ENCODE results near the gene PDZK1IP1.
"Not testable (repeated sequence)": the region's sequence is repeated elsewhere in the genome, so short reads cannot be mapped to it uniquely, and the experiment has no call there.

The PDZK1IP1 gene

GRCh38 chr1:47181095-47181954 is 8.5 kb downstream of the PDZK1IP1 start:
- no peak for DNase-seq (ENCODE audit: low read depth)

GRCh38 chr1:47180603-47181094 is 9.2 kb downstream of the PDZK1IP1 start:
- DNase-seq (ENCODE audit: low read depth) = no peak

DNA sequence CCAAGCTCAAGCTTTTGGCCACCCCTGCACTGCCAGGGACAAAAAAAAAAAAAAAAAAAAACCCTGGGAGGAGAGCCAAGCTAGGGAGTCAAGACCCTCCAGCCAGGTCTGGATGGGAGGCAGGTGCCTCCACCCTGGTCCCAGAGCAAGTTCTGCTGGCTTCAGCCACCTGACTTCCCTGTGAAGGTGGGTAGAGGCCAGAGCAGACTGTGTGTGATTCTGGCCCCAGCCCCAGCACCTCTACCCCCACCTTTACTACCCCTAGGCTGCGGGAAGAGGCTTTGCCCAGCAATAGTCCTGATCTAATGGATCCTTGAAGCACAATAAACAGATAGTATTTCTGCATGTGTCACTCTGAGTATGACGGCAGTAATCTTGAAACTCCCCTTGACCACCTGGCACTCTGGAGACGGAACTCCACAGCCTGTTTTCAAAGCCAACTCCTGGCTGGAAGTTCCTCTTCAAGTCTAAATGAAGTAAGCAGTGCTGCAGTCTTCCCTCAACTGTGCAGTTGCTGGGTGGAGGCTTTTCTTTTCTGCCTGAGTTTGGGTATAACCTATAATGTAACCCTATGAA is 9.8 kb downstream of the PDZK1IP1 start:
- no peak for DNase-seq (ENCODE audit: low read depth)

DNA sequence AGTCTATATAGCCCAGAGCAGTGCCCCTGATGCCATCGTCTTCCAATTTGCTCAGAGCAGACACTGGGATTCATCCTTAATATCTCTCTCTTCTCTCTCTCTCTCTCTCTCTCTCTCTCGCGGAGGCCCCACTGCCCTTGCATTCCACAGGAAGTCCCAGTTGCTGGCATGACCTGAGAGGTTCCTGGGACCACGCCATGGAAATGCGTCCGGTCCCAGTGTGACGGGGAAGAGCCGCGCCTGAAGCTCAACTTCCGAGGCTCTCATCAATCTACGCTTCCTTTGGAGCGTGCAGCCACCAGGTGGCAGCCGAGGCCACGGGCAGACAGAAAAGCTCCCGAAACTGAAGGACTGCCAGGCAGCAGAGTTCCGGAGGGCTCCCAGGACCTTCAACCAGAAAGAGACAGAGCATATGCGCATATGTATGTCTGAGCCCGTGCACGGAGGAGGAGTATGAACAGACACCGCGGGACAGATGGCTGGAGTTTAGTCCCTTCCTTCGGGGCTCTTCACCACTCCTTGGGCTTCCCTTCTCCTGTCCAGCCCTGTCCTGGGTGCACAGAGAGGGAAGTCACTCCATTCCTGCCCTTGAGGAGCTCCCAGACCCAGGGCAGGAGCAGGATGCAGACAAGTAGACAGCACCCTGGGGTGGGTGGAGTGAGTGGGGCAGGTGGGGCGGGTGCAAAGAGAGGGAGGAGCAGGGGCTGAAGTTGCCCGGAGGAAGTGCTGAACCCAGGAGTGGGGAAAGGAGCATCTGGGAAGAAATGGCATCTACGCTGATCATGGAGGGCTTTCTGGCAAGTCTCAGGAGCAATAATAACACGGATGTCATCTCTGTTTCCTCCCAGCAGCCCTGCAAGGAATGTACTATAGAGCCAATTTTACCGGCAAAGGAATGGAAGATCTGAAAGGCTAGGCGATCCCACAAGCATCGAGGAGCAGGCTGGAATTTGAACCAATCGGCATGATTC is 10.5 kb downstream of the PDZK1IP1 start:
- DNase-seq (ENCODE audit: low read depth) = peak; percentile 89

DNA sequence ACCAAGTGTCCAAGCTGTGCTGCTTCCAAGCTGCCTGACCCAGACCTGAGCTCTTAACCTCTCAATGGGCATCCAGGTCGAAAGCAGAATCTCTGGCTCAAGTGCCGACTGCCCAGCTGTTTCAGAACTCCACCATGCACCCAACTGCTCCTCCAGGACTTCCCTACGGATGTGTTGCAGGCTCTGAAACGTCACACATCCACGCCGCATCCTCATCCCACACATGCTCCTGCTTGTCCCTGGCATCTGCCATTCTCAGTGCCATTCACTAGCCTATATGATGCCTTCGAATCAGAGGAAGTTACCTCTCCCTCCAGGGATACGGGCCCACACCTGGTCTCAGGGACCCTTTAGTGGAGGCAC is 11.2 kb downstream of the PDZK1IP1 start:
- DNase-seq (ENCODE audit: low read depth) = no peak

- DNase-seq (ENCODE audit: low read depth) = no peak
Observed at GRCh38 chr1:47178020-47178419, 11.8 kb downstream of the PDZK1IP1 start.

GRCh38 chr1:47175227-47175934 is 14.5 kb downstream of the PDZK1IP1 start:
- peak; percentile 33 for DNase-seq (ENCODE audit: low read depth)

DNA sequence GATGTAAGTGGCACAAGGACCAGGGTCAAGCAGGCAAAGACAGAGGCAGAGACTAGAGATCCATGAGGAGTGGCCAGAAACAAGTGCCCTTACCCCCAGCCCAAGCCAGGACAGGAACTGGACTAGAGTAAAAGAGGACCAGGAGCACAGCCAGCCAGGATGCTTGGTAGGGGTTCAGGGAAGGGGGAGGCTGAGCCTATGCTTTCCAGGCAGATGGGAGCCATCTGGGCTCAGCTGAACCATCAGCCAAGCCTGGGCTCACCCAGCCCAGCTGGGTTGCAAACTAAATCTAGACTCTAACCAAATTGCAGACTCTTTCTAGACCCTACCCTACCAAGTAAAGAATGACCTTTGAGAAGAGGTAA is 15.2 kb downstream of the PDZK1IP1 start:
- DNase-seq (ENCODE audit: low read depth) = no peak

- no peak for DNase-seq (ENCODE audit: low read depth)
Observed at GRCh38 chr1:47172782-47173181, 17.1 kb downstream of the PDZK1IP1 start.

DNA sequence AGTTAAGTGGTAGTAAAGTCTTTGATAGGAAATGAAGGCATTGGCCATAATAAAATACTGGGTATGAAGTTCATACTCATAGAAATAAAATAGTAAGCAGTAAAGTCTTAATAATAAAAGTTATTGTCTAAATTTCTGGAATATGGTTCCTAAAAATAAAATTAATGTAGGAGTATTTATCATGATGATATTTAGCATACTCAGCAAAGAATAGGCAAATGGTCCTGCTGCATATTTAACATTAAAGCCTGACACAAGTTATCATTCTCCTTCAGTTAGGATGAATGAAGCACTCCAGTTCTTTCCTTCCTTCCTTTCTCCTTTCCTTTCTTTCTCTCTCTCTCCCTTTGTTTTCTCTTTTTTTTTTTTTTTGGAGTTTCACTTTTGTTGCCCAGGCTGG is 25.3 kb downstream of the PDZK1IP1 start:
- no peak for DNase-seq (ENCODE audit: low read depth)

DNA sequence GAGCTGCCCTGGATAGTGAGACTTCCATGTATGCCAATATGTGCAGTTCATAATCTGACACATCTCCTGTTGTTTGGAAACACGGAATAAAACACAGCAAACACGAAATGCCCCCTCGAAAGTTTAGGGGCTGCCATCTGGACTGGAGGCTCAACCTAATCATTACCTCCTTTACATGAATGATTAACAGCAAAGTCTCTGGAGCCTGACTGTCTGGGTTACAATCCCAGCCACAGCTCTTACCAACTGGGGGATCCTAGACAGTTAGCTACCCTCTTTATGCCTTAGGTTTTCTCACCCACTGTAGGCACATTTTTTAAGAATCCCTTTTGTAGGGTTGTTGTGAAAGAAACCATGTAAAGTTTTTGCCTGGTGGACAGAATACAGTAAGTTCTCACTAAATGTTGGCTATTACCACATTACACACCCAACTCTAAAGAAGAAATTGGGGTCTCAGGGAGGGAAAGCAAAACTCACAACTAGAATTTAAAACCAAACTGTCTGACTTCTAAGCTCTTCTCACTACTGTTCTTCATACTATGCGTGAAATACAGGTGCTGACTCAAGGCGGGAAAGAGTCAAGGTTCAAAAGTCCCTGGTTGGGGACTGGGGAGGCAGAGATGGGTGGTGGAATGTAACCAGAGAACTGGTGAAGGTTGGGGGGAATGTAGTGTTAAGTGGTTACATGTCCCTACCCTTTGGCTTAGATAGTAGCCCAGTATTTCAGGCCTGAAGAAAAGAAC is 28.4 kb downstream of the PDZK1IP1 start:
- DNase-seq (ENCODE audit: low read depth) = no peak

DNA sequence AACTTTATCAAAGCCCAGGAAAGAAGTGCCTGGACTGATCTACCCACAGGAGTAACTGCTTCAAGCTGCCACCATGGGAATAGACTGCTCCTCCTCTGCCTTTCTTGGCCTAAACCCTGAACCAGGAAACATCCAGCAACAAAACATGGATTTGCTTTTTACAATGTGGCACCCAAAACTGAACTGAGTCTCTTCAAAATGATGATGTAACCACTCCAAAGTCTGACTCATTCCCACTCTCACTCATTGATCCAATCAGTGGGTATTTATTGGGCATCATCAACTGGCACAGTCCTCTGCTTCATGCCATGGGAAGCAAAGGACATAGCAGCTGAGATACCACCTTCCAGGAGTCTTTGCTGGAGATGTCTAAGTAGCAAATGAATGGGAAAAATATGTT is 29.1 kb downstream of the PDZK1IP1 start:
- DNase-seq (ENCODE audit: low read depth) = no peak

GRCh38 chr1:47157957-47158356 is 31.9 kb downstream of the PDZK1IP1 start:
- DNase-seq (ENCODE audit: low read depth) = not testable (repeated sequence)

DNA sequence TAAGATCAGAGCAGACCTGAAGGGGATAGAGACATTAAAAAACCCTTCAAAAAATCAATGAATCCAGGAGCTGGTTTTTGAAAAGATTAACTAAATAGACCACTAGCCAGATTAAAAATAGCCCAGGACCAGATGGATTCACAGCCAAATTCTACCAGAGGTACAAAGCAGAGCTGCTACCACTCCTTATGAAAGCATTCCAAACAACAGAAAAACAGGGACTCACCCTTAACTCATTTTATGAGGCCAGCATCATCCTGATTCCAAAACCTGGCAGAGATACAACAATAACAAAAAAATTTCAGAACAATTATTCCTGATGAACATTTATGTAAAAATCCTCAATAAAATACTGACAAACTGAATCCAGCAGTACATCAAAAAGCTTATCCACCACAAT is 33.4 kb downstream of the PDZK1IP1 start:
- not testable (repeated sequence) for DNase-seq (ENCODE audit: low read depth)

DNA sequence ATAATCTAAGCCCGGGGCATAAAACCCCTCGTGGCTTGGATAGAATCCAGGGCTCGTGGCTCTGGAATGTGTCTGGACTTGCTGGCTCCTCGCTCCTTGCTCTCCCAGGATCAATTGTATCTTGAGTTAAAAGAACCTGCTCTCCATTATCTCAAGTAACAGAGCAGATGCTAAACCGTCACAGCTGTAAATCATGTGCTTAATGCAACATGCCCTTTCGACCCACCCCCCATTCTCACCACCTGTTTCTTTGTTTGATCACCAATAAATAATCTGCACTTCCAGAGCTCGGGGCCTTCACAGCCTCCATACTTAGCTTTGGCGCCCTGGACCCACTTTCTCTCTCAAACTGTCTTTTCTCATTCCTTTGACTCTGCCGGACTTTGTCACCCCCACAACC is 40.7 kb downstream of the PDZK1IP1 start:
- DNase-seq (ENCODE audit: low read depth) = not testable (repeated sequence)

GRCh38 chr1:47147047-47147785 is 42.6 kb downstream of the PDZK1IP1 start:
- no peak for DNase-seq (ENCODE audit: low read depth)

DNA sequence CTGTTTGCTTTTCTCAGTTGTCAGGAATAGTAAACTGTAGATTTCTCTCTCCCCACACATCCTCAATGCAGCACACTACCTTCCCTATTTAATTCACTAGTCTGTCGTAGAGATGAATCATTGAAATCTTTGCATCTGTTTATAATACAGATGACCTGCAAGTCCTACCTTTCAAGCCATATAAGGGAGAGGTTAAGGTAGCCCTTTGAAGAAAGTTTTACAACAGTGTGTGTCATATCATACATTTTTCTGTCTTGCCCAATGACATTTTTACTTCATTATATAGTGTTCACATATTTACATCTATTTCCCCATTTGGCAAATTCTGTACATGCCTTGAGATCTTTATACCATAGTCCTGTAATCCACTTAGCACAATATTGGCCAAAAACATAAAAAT is 43.3 kb downstream of the PDZK1IP1 start:
- DNase-seq (ENCODE audit: low read depth) = not testable (repeated sequence)

GRCh38 chr1:47143654-47144053 is 46.2 kb downstream of the PDZK1IP1 start:
- not testable (repeated sequence) for DNase-seq (ENCODE audit: low read depth)

DNA sequence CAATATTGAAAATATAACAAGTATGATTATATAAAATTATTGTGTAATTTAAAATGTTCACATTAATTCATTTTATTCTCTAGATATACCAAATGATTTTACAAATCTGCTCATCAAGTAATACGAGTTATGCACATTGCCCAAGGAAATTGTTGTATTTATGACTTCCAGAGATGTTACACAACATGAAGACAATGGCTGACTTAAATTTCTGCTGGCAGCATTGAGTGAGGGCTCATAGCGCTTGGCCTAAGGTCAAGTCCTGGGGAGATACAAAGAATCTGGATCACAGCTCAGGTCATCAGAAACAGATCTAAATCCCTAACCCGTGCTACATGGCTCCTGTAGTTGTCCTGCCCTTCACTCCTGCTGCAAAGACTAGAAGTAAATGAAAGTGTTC is 49.5 kb downstream of the PDZK1IP1 start:
- DNase-seq (ENCODE audit: low read depth) = not testable (repeated sequence)

- no peak for DNase-seq (ENCODE audit: low read depth)
Observed at GRCh38 chr1:47137925-47138615, 51.8 kb downstream of the PDZK1IP1 start.

Measured in stromal cell of bone marrow (primary cell).